Testis (tissue), 3 donors: ENCODE measurements around the gene TARDBP. TPM values are rescaled to one million over a fixed set of nuclear protein-coding genes. Genes with fewer than 3 reads are reported as not detected.

Experiments used
- DNase-seq: peaks from one replicate; pipeline ENCODE4 v3.0.0-alpha.2; 2019
- H3K27ac ChIP-seq, 2 donors: fragments of 200-600 bp; sonication (generic); one replicate each; pipeline ENCODE4 v1.5.1; 2019
- H3K27me3 ChIP-seq: fragments of 200-600 bp; sonication (generic); one replicate; pipeline ENCODE4 v1.5.1; 2019
- H3K36me3 ChIP-seq: fragments of 200-600 bp; sonication (generic); one replicate; pipeline ENCODE4 v1.5.1; 2017; ENCODE audit warnings: low read depth; ENCODE audit errors: missing control alignments
- H3K4me1 ChIP-seq: fragments of 200-600 bp; sonication (generic); one replicate; pipeline ENCODE4 v1.5.1; 2019
- H3K4me3 ChIP-seq, 2 donors: fragments of 200-600 bp; sonication (generic); one replicate each; pipeline ENCODE4 v1.5.1; 2017 to 2019
- H3K9me3 ChIP-seq: fragments of 200-600 bp; sonication (generic); one replicate; pipeline ENCODE4 v1.5.1; 2017
- POLR2A ChIP-seq: fragments of 450-650 bp; IDR thresholded peaks from one replicate; pipeline ENCODE4 v1.6.1; 2017; ENCODE audit warnings: antibody characterized with exemption, mild to moderate bottlenecking, moderate library complexity
- WGBS, 2 donors: methylation state at CpG; one replicate each; pipeline ENCODE4 v1.1.5; 2018; 5-methylcytosine and 5-hydroxymethylcytosine counted together
- intact Hi-C: fragments of 100-400 bp; cut with DNase I; formaldehyde crosslinking; loops from one replicate; pipeline ENCODE4 v1.15.1; 2023; ENCODE audit warnings: low total_unique reads
- polyA plus RNA-seq: library from polyadenylated mRNA; stranded (reverse); fragments of 350-450 nt; fragmentation: Illumina TruSeq; extraction: RNeasy Lipid Tissue Mini Kit (QIAGEN cat#74804); gene quantifications from one replicate; pipeline ENCODE4 v1.2.3, GENCODE V29; 2014; ENCODE audit warnings: low read depth, low replicate concordance; ENCODE audit not compliant: insufficient read depth
- total RNA-seq, 2 donors: library from RNA; depleted of rRNA; stranded (reverse); fragments of >200 nt; gene quantifications; one replicate each; pipeline ENCODE4 v1.2.3, GENCODE V29; 2016
- TF ChIP-seq, protein P1 (sequence below), 3 experiments: fragments of 450-650 bp in 2 of 3; fragments of 200-600 bp in 1 of 3; sonication (generic) in 1 of 3; IDR thresholded peaks; one replicate each; pipeline ENCODE4 v1.5.1; 2016 to 2019; ENCODE audit warnings: antibody characterized with exemption in 3 of 3, mild to moderate bottlenecking in 2 of 3, moderate library complexity in 1 of 3

Gene TARDBP
- total and polyA plus RNA-seq, 3 donors from 2014 or later, result 142 to 207 (median 185) TPM

DNA sequence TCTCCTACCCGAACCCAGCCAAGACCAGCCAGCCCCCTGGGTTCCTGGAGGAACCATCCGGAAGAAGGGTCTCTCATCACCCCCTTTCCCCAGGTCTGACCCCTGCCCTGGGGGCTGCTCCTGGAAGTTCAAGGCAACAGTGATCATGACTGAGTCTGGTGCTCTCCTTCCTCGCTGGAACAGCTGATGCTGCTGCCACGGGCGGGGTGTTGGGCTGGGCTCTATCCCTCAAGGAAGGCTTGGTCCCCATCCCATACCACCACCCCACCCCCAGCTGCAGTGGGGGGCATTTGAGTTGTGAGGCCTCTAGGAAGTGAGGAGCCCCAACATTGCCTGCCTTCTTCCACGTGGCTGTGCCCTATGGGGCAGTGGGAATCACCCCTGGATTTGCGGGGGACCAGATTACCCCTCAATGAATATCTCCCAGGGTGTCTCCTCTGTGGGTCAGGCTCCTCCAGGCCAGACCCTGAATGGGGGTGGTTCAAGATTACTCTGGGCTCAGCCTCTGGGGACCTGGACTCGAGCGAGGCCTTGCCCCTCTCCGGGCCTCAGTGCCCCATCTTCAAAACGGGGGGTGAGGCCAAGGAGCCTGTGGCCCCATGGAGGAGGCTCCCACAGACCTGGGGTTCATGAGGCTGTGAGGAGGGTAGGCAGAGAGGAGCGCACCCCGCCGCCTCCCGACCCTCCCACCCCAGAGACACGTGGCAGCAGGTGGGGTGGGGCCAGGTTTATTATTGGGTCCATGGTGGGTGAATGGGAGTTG is 31.8 kb downstream of the TARDBP start:
- WGBS, 2 donors, result 78 to 80% methylated on average over 8 to 9 of the region's 16 CpGs
- Histone ChIP-seq H3K27ac (no peak overlapping the region), H3K36me3 (no peaks in the 10 kb centered on the region), H3K9me3 (no peaks in the 10 kb centered on the region), H3K4me3 (no peak overlapping the region), H3K27me3 (no peaks in the 10 kb centered on the region), H3K4me1 (no peaks in the 10 kb centered on the region)
- intact Hi-C loops, result loop anchor here (10.0 kb wide), 1 partner anchor 601 kb away; no protein-coding TSS in a partner anchor
- no peak for DNase-seq
- TF ChIP-seq, protein P1, sequence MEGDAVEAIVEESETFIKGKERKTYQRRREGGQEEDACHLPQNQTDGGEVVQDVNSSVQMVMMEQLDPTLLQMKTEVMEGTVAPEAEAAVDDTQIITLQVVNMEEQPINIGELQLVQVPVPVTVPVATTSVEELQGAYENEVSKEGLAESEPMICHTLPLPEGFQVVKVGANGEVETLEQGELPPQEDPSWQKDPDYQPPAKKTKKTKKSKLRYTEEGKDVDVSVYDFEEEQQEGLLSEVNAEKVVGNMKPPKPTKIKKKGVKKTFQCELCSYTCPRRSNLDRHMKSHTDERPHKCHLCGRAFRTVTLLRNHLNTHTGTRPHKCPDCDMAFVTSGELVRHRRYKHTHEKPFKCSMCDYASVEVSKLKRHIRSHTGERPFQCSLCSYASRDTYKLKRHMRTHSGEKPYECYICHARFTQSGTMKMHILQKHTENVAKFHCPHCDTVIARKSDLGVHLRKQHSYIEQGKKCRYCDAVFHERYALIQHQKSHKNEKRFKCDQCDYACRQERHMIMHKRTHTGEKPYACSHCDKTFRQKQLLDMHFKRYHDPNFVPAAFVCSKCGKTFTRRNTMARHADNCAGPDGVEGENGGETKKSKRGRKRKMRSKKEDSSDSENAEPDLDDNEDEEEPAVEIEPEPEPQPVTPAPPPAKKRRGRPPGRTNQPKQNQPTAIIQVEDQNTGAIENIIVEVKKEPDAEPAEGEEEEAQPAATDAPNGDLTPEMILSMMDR (IDR thresholded peaks at IDR 0.05), result no peak
- no peak for TF ChIP-seq POLR2A

DNA sequence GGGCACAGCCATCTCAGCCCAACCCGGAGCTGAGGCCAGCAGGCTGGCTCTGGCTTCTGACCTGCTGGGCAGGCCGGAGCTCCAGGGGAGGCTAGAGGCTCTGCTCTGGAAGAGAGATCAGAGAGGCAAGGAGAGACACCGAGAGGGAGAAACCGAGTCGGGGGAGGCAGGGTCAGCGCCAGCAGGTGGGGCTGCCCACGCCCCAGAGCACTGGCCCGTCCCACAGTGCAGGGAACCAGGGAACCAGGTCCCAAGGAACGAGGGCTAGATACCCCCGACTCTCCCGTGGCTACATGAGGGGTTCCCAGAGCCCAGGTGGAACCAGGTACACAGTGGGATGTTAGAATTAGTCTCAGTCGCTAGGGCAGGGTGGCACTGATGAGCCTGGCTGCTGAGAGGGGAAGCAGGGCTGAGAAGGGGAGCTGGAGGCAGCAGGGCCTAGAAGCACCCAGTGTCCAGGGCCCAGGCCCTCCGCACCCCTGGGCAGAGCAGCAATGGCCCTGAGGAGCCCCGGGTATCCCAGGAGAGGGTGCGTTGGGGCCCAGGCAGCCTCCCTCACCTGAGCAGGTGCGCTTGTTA is 32.5 kb downstream of the TARDBP start:
- intact Hi-C loops, result loop anchor here (10.0 kb wide), 1 partner anchor 600 kb away; no protein-coding TSS in a partner anchor
- 82 to 86% methylated on average over 11 to 16 of the region's 16 CpGs for WGBS, 2 donors
- Histone ChIP-seq H3K9me3 (no peaks in the 10 kb centered on the region), H3K27ac (no peak overlapping the region), H3K36me3 (no peaks in the 10 kb centered on the region), H3K4me3 (no peak overlapping the region), H3K4me1 (no peaks in the 10 kb centered on the region), H3K27me3 (no peaks in the 10 kb centered on the region)
- DNase-seq, result no peak
- TF ChIP-seq, protein P1 (IDR thresholded peaks at IDR 0.05), result no peak
- no peak for TF ChIP-seq POLR2A

DNA sequence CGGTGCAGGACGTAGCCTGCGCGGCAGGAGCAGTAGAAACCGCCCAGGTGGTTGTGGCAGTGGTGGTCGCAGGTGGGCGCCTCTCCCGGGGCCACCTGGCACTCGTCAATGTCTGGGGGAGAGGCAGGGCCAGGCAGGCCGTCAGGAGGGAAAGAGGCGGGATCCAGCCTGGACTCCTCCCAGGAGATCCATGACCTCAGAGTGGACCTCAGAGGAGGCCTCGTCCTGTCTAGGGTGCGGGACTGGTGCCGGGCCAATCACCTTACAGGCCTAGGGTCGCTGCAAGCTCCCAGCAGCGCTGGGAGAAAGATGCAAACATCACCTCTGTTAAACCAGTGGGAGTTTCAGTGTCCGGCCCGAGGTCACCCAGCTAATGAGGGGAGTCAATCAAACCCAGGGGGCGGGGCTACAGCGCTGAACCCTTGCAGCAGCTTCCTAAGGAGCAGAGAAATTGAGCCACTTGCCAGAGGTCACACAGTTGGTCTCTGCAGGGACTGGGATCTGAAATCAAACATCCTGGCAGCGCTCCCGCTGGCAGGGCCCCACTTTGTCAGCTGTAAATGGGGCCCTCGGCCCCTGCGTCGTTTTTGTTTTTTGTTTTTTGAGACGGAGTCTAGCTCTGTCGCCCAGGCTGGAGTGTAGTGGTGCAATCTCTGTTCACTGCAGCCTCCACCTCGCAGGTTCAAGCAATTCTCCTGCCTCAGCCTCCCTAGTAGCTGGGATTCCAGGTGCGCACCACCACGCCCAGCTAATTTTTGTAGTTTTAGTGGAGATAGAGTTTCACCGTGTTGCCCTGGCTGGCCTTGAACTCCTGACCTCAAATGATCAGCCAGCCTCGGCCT is 33.2 kb downstream of the TARDBP start:
- no peak overlapping the region for H3K4me3 ChIP-seq
- intact Hi-C loops, result loop anchor here (10.0 kb wide), 1 partner anchor 599 kb away; no protein-coding TSS in a partner anchor

DNA sequence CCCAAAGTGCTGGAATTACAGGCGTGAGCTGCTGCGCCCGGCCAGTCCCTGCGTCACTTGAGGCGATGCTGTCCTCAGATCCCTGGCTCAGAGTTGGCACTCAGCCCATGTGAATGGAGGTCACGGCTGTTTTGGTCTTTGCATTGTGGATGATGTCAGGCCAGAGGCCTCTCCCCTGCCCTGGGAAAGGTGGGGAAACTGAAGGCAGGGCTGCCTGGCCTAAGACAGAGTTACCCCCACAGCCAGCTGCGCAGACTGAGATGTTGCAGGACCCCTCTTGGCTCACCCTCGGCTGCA is 33.8 kb downstream of the TARDBP start:
- Histone ChIP-seq H3K4me1 (no peaks in the 10 kb centered on the region), H3K36me3 (no peaks in the 10 kb centered on the region), H3K27ac (no peak overlapping the region), H3K27me3 (no peaks in the 10 kb centered on the region), H3K9me3 (no peaks in the 10 kb centered on the region), H3K4me3 (no peak overlapping the region)
- TF ChIP-seq, protein P1 (IDR thresholded peaks at IDR 0.05), result no peak
- TF ChIP-seq POLR2A, result no peak
- no peak for DNase-seq
- 90 to 95% methylated on average over 4 to 8 of the region's 8 CpGs for WGBS, 2 donors
- intact Hi-C loops, result loop anchor here (10.0 kb wide), 1 partner anchor 599 kb away; no protein-coding TSS in a partner anchor

More for the DNA sequence above, 33.2 kb downstream of the TARDBP start:
- Histone ChIP-seq H3K27me3 (no peaks in the 10 kb centered on the region), H3K4me1 (no peaks in the 10 kb centered on the region), H3K9me3 (no peaks in the 10 kb centered on the region), H3K36me3 (no peaks in the 10 kb centered on the region), H3K27ac (no peak overlapping the region)
- 52 to 64% methylated on average over 24 to 32 of the region's 32 CpGs for WGBS, 2 donors
- no peak for TF ChIP-seq POLR2A
- TF ChIP-seq, protein P1 (IDR thresholded peaks at IDR 0.05), result no peak
- no peak for DNase-seq
